ENCODE measurements around the gene KIF1A.

KIF1A gene

DNA sequence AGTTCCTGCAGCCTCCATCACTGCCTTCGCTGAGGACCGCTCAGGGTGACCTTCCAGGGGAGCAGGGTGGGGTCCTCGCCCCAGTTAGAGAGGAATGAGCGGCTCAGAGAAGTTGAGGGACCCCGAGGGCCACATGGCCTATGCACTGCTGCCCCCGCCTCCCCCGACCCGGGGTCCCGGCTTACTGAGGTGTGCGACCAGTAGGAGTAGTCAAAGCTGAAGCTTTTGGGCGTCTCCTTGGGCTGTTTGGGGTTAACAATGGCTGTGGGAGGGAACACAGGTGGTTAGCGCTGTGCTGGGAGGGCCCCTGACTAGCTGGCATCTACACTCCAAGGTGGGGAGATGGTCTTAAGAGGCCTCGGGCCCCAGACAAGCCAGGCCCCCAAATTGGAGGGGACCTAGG is 31.0 kb downstream of the KIF1A start:
- Histone ChIP-seq H3K4me1 (ENCODE audit: control insufficient read depth, insufficient read depth, low read length, unreplicated experiment) (no peaks in the 10 kb centered on the region), H3K4me3 (ENCODE audit: low read depth, low read length) (no peak overlapping the region), H3K27me3 (ENCODE audit: insufficient read depth, low read length) (no peaks in the 10 kb centered on the region; the same call in 1 of the 2 replicates), H3K36me3 (ENCODE audit: insufficient read depth, low read length) (no peaks in the 10 kb centered on the region), H3K27ac (ENCODE audit: low read depth, low read length) (no peak overlapping the region), H3K79me2 (ENCODE audit: control insufficient read depth, insufficient read depth, low read length, unreplicated experiment) (no peaks in the 10 kb centered on the region), H2AFZ (ENCODE audit: low read length, unreplicated experiment) (no peak overlapping the region)

DNA sequence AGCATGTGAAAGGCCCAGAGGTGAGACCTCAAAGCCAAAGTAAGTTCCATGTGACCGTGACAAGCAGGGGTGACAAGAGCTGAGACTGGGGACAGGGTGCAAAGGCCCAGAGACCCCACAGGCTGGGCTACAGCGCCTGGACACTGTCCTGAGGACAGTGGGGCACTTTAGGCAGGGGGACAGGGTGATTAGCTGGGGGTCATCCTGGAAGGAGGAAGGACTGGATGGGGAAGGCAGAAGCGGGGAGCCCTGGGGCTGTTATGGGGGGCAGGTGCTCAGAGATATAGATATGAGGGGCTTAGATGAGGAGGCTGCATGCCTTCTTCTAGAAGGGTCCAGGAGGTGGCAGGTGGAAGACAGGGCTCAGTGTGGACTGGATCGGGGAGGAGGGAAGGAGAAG is 31.5 kb downstream of the KIF1A start:
- H3K27me3 ChIP-seq (ENCODE audit: insufficient read depth, low read length), result no peaks in the 10 kb centered on the region; the same call in 1 of the 2 replicates
- no peaks in the 10 kb centered on the region for H3K36me3 ChIP-seq (ENCODE audit: insufficient read depth, low read length)
- H3K4me1 ChIP-seq (ENCODE audit: control insufficient read depth, insufficient read depth, low read length, unreplicated experiment), result no peaks in the 10 kb centered on the region
- H3K27ac ChIP-seq (ENCODE audit: low read depth, low read length), result no peak overlapping the region
- H2AFZ ChIP-seq (ENCODE audit: low read length, unreplicated experiment), result no peak overlapping the region
- H3K79me2 ChIP-seq (ENCODE audit: control insufficient read depth, insufficient read depth, low read length, unreplicated experiment), result no peaks in the 10 kb centered on the region
- no peak overlapping the region for H3K4me3 ChIP-seq (ENCODE audit: low read depth, low read length)

DNA sequence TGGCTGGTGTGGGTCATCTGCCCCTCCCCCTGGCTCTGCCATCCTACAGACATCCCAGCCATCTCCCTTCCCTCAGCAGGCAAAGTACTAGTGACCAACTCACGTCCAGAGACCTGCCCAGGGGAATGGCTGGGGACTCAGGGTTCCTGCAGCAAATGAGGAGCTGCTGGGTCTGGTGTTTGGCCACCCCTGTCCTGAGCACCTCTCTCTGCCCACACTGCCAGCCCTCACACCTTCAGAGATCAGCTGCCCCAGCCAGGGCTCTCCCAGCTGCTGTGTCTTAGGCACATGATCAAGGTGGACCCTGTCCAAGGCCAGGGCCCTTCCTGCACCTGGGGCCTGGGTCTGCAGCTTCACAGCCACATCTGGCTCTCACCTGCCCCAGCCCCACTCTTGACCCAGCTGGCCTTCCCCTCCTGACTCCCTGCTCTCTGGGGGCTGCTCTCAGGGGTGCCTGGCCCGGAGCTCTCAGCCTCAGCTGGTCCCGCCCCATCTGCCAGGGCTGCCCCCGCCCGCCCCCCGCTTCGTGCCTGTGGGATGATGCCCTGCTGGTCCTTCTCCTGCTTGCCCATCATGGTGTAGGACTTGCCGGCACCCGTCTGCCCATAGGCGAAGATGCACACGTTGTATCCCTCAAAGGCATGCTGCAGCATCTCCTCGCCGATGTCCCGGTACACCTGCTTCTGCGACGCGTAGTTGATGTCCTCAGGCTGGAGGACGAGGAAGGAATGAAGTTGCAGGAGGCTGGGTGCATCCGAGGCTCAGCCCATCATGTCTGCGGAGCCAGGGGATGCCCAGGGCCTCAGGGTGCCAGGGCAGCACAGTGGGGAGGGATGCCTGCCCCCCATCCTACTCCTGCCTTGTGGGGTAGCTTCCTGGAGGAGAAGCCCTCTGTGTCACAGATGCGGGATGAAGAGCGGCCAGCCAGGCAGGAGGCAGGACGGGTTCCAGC is 32.2 kb downstream of the KIF1A start:
- H3K79me2 ChIP-seq (ENCODE audit: control insufficient read depth, insufficient read depth, low read length, unreplicated experiment), result no peaks in the 10 kb centered on the region
- no peaks in the 10 kb centered on the region for H3K4me1 ChIP-seq (ENCODE audit: control insufficient read depth, insufficient read depth, low read length, unreplicated experiment)
- no peaks in the 10 kb centered on the region for H3K36me3 ChIP-seq (ENCODE audit: insufficient read depth, low read length)
- no peak overlapping the region for H3K27ac ChIP-seq (ENCODE audit: low read depth, low read length)
- no peak overlapping the region for H2AFZ ChIP-seq (ENCODE audit: low read length, unreplicated experiment)
- no peak overlapping the region for H3K4me3 ChIP-seq (ENCODE audit: low read depth, low read length)
- no peaks in the 10 kb centered on the region for H3K27me3 ChIP-seq (ENCODE audit: insufficient read depth, low read length)

DNA sequence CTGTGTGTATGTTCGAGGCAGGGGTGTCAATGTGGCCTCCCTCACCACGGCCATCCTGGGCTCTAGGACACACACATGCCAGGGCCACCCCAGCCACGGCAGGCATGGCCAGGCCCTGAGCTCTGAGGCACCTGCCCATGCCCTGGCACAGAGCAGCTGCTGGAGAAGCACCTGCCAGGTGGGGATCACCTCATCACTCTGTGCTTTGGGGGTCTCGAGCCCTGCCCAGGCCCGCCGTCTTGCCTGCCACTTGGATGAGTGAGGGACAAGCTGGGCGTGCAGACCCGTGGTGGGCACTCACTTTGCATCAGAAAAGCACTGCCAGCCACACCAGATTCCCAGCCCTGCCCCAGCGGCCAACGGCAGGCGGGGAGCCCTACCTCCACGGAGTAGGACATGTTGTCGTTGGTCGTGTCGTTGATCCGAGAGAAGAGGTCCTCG is 33.1 kb downstream of the KIF1A start:
- no peak overlapping the region for H2AFZ ChIP-seq (ENCODE audit: low read length, unreplicated experiment)
- H3K79me2 ChIP-seq (ENCODE audit: control insufficient read depth, insufficient read depth, low read length, unreplicated experiment), result no peaks in the 10 kb centered on the region
- no peak overlapping the region for H3K4me3 ChIP-seq (ENCODE audit: low read depth, low read length)
- H3K27me3 ChIP-seq (ENCODE audit: insufficient read depth, low read length), result no peaks in the 10 kb centered on the region
- no peaks in the 10 kb centered on the region for H3K36me3 ChIP-seq (ENCODE audit: insufficient read depth, low read length)
- H3K4me1 ChIP-seq (ENCODE audit: control insufficient read depth, insufficient read depth, low read length, unreplicated experiment), result no peaks in the 10 kb centered on the region
- no peak overlapping the region for H3K27ac ChIP-seq (ENCODE audit: low read depth, low read length)

DNA sequence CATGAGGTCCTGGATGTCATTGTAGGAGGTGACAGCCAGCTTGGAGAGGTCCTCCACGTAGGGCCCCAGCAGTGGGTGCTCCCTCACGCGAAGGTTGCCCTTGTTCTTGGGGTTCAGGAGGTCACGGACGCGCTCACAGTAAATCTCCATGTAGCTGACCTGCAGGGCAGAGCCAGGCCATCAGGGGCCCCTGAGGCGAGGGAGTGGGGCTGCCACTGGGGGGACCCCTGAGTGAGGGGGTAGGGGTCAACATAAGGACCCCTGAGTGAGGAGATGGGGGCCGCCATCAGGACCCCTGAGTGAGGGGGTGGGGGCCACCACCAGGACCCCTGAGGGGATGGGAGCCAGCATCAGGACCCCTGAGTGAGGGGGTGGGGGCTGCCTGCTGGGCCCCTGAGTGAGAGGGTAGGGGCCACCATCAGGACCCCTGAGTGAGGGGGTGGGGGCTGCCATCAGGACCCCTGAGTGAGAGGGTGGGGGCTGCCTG is 33.6 kb downstream of the KIF1A start:
- no peaks in the 10 kb centered on the region for H3K79me2 ChIP-seq (ENCODE audit: control insufficient read depth, insufficient read depth, low read length, unreplicated experiment)
- no peak overlapping the region for H3K4me3 ChIP-seq (ENCODE audit: low read depth, low read length)
- no peak overlapping the region for H3K27ac ChIP-seq (ENCODE audit: low read depth, low read length)
- H3K4me1 ChIP-seq (ENCODE audit: control insufficient read depth, insufficient read depth, low read length, unreplicated experiment), result no peaks in the 10 kb centered on the region
- H3K27me3 ChIP-seq (ENCODE audit: insufficient read depth, low read length), result peaks cover 4% of the 10 kb centered on the region; the same call in 1 of the 2 replicates
- no peaks in the 10 kb centered on the region for H3K36me3 ChIP-seq (ENCODE audit: insufficient read depth, low read length)
- no peak overlapping the region for H2AFZ ChIP-seq (ENCODE audit: low read length, unreplicated experiment)

DNA sequence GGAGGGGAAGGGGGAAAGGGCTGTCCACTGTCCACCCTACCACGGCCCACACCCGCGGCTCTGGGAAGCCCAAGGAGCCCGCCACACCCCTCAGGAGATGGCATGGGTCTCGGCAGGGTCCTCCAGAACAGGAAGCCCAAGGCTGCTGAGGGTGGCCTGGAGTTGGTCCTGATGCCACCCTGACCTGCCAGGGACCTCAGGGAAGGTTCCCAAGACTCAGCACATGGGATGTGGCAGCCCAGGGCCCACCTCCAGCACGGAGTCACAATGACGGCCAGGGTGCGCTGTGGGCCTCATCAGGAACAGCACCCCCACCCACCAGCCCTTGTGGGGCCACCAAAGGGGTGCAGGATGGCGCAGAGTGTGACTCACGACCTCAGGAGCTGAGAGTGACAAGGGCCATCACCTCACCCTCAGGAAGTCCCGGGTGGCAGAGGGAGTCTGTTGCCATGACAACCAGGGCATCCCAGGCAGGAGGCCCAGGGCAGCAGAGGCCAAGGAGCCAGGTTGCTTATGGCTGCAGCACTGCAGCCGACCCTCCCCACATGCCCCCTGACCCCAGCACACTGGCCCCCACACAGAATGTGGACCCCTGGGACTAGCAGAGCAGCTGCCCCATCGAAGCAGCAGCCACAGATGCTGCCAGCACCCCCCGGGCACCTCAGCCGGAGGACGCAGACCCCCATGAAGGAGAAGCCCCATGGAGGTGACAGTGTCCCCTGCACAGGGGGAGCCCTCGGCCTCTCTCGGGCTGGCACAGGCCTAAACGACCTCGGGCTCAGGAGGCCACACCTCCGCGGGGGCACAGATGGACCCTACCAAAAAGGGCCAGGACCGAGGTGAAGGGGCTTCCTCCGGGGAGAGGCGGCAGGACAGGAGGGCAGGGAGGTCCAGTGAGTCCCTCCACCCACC is 34.3 kb downstream of the KIF1A start:
- Histone ChIP-seq H3K36me3 (ENCODE audit: insufficient read depth, low read length) (no peaks in the 10 kb centered on the region), H3K27ac (ENCODE audit: low read depth, low read length) (no peak overlapping the region), H3K79me2 (ENCODE audit: control insufficient read depth, insufficient read depth, low read length, unreplicated experiment) (no peaks in the 10 kb centered on the region), H3K27me3 (ENCODE audit: insufficient read depth, low read length) (peaks cover 5% of the 10 kb centered on the region; the same call in 1 of the 2 replicates), H3K4me1 (ENCODE audit: control insufficient read depth, insufficient read depth, low read length, unreplicated experiment) (no peaks in the 10 kb centered on the region), H3K4me3 (ENCODE audit: low read depth, low read length) (no peak overlapping the region), H2AFZ (ENCODE audit: low read length, unreplicated experiment) (no peak overlapping the region)

DNA sequence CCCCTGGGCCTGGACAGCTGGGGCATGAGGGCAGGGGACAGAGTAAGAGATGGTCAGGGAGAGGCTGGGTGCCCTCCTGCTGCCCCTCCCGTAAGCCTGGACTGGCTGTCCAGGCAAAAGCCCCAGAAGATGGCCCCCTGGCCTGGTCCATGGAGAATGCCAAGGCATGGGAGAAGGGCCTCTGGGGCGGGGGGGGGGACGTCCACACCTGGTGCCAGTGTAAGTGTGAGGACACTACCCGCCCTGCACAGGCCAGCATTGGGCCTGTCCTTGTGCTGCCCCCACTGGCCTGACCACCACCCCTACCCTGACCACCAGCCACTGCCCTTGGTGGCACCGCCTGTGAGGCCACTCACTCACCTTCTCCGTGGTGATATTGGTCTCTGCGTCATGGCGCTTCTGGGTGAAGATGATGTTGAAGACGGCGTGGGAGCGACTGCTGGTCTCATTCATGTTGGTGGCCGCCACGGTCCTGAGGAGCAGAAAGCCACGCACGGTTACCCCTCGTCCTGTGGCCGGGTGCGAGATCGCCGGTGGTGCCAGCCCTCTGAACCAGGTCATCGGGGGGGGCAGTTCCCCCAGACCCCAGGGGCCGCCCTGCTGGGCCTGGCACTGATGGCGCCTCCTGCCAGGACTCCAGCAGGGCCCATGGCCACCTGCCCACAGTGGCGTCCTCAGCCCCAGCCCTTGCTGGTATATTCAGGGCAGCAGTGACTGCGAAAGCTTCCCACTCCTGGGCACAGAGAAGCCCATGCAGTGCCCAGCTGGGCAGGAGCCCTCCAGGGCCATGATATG is 35.2 kb downstream of the KIF1A start:
- no peaks in the 10 kb centered on the region for H3K4me1 ChIP-seq (ENCODE audit: control insufficient read depth, insufficient read depth, low read length, unreplicated experiment)
- no peak overlapping the region for H2AFZ ChIP-seq (ENCODE audit: low read length, unreplicated experiment)
- no peaks in the 10 kb centered on the region for H3K79me2 ChIP-seq (ENCODE audit: control insufficient read depth, insufficient read depth, low read length, unreplicated experiment)
- peaks cover 13% of the 10 kb centered on the region for H3K27me3 ChIP-seq (ENCODE audit: insufficient read depth, low read length)
- no peaks in the 10 kb centered on the region for H3K36me3 ChIP-seq (ENCODE audit: insufficient read depth, low read length)
- no peak overlapping the region for H3K4me3 ChIP-seq (ENCODE audit: low read depth, low read length)
- H3K27ac ChIP-seq (ENCODE audit: low read depth, low read length), result no peak overlapping the region

DNA sequence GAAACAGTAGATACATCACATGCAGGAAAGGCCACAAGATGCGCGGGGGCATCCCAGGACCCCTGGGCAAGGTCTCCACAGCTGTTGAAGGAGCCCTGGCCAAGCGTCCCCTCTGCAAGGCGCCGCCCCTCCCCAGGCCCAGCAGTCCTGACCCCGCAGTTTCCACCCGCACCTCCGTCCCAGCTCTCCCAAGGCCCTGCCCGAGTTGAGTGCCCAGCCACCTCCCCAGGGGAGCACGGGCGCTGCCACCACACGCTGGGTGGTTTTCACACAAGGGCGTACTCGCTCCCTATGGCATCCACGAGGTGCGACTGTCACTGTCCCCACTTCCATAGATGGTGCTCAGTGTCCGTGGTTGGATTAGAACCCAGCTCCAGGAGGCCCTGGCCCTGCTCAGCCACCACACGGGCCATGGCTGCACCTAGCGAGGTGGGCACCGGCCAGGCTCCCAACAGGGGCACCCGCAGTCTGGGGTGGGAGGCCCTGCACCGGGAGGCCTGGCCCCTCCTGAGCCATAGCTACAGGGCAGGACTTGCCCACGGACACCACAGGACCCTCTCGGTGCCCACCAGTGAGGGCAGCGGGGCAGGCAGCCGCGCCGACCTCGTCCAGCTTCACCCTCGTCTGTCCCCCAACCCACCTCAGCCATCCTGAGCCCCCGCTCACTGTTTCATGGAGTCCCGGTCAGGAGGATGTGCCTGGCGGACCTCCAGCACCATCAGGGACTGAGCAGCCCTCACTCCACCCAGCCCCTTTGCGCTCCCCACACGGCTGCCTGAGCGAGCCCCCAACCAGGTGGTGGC is 36.0 kb downstream of the KIF1A start:
- Histone ChIP-seq H3K27me3 (ENCODE audit: insufficient read depth, low read length) (peaks cover 20% of the 10 kb centered on the region), H3K79me2 (ENCODE audit: control insufficient read depth, insufficient read depth, low read length, unreplicated experiment) (no peaks in the 10 kb centered on the region), H3K36me3 (ENCODE audit: insufficient read depth, low read length) (no peaks in the 10 kb centered on the region), H2AFZ (ENCODE audit: low read length, unreplicated experiment) (no peak overlapping the region), H3K4me3 (ENCODE audit: low read depth, low read length) (no peak overlapping the region), H3K27ac (ENCODE audit: low read depth, low read length) (no peak overlapping the region), H3K4me1 (ENCODE audit: control insufficient read depth, insufficient read depth, low read length, unreplicated experiment) (no peaks in the 10 kb centered on the region)

DNA sequence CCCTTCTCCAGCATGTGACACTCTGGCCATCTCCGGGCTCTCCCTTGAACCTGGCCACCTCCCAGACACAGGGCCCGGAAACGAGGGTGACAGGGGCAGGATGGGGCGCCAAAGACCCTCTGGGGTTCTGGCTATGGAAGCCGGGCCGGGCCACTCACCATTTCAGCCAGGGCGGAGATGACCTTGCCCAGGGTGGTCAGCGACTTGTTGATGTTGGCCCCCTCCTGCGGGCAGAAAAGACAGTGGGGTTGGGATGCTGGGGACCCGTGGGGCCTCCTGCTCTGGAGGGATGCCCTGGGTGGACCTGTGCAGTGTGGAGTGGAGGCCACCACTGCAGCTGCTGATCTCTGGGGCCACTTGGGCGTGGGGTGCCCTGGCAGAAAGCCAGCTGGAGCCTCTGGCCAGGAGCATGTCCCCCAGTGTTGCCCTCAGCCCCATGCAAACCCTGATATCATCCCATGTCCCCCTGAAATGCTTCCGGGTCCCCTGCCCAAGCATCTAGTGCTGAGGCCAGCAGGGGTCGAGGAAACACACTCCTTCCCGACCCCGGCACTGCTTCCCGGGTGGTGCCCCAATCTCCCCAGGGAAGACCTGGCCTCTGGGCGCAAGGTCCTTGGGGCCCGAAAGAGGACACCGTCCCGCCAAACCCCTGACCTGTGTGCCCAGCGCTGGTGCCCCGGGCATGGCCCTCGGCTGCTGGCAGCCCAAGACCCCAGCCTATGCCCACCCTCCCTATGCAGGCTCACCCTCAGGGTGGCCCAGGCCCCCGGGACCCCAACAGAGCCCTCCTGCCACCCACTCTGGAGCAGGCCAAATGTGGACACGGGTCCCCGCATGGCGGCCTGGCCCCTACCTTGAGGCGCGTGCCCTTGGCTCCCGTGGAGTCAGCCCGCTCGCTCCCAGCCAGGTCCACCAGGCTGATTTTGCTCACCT is 36.9 kb downstream of the KIF1A start:
- Histone ChIP-seq H3K79me2 (ENCODE audit: control insufficient read depth, insufficient read depth, low read length, unreplicated experiment) (no peaks in the 10 kb centered on the region), H3K4me3 (ENCODE audit: low read depth, low read length) (no peak overlapping the region), H2AFZ (ENCODE audit: low read length, unreplicated experiment) (no peak overlapping the region), H3K4me1 (ENCODE audit: control insufficient read depth, insufficient read depth, low read length, unreplicated experiment) (no peaks in the 10 kb centered on the region), H3K27ac (ENCODE audit: low read depth, low read length) (no peak overlapping the region), H3K27me3 (ENCODE audit: insufficient read depth, low read length) (peaks cover 20% of the 10 kb centered on the region), H3K36me3 (ENCODE audit: insufficient read depth, low read length) (no peaks in the 10 kb centered on the region)

All from ACC112 (cell line).